ENCODE data around the gene LAMTOR3.

Gene LAMTOR3

DNA sequence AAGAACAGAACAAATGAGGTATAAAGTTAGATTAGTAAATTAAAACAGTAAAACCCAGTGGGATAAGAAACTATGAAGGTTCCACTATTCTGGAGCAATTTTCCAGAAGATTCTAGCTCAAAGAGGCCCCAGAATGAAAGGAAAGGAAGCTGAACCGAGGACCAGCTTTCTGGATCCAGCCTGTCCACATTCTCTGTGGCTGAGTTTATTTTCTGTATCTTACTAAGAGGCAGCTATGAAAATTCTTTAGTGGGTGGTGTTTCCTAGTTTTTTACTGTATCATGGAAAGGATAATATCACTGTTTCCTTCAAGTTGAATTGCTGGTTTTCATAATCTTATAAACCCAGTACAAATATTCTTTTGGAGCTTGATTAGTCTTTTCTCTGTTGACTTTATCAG is 65.8 kb downstream of the LAMTOR3 start:
- no peak for DNase-seq
